Omental fat pad (tissue), 4 donors: ENCODE data around the gene ZKSCAN1. TPM values are rescaled to one million over a fixed set of nuclear protein-coding genes. Genes with fewer than 3 reads are reported as not detected.

Source experiments
- ATAC-seq: fragments of 150-250 bp; one replicate; pipeline ENCODE4 v1.9.1; 2016; ENCODE audit warnings: mild to moderate bottlenecking, moderate library complexity; ENCODE audit not compliant: low FRiP score
- DNase-seq: peaks from one replicate; pipeline ENCODE4 v3.0.0-alpha.2; 2019; ENCODE audit warnings: low spot score
- CTCF ChIP-seq, 3 donors: fragments of 450-650 bp; IDR thresholded peaks; one replicate each; pipeline ENCODE4 v1.5.1; 2016 to 2017; ENCODE audit warnings: antibody characterized with exemption in 3 of 3, mild to moderate bottlenecking in 3 of 3, moderate library complexity in 2 of 3
- total RNA-seq, 4 donors: library from RNA; depleted of rRNA; stranded (reverse); fragments of >200 nt; gene quantifications; one replicate each; pipeline ENCODE4 v1.1.0, GENCODE V29; 2016

ZKSCAN1 gene
- total RNA-seq, 4 donors from 2014 or later = 21.5 to 34.5 (median 28.0) TPM

- ATAC-seq (peak; percentile 91), DNase-seq (peak; percentile 90)
- TF ChIP-seq CTCF (IDR thresholded peaks at IDR 0.05) = peak in 1 of 3 donors; percentile 81
Measured at GRCh38 chr7:100081535-100082102, 66.2 kb downstream of the ZKSCAN1 start, which contains the start of gene ZNF3. Gene ZNF3, minus strand, starts transcription at chr7:100081723. Its CDS starts 4,366 bp downstream, at chr7:100077357.

- DNase-seq (no peak), ATAC-seq (no peak)
- no peak for TF ChIP-seq CTCF (IDR thresholded peaks at IDR 0.05)
Measured at GRCh38 chr7:100082978-100083377, 67.6 kb downstream of the ZKSCAN1 start.

GRCh38 chr7:100085515-100085914 is 70.1 kb downstream of the ZKSCAN1 start:
- no peak for TF ChIP-seq CTCF (IDR thresholded peaks at IDR 0.05)
- ATAC-seq (no peak), DNase-seq (no peak)

GRCh38 chr7:100087055-100087750 is 71.8 kb downstream of the ZKSCAN1 start:
- DNase-seq (no peak), ATAC-seq (peak; percentile 43)
- TF ChIP-seq CTCF (IDR thresholded peaks at IDR 0.05) = no peak

- no peak for TF ChIP-seq CTCF (IDR thresholded peaks at IDR 0.05)
- ATAC-seq (no peak), DNase-seq (no peak)
Measured at GRCh38 chr7:100088095-100088620, 72.8 kb downstream of the ZKSCAN1 start.

GRCh38 chr7:100088621-100089457 is 73.4 kb downstream of the ZKSCAN1 start, which contains the start of gene COPS6:
Gene COPS6, plus strand, starts transcription at chr7:100088969. Its CDS starts 22 bp downstream, at chr7:100088991.
- peak; percentile 72 for DNase-seq

More at GRCh38 chr7:100088621-100089457, 73.4 kb downstream of the ZKSCAN1 start, which contains the start of gene COPS6:
- no peak for TF ChIP-seq CTCF (IDR thresholded peaks at IDR 0.05)
- peak; percentile 38 for ATAC-seq
